Mucosa of gallbladder (tissue), 1 donor: ENCODE data around the gene COPZ1. TPM values are rescaled to one million over a fixed set of nuclear protein-coding genes. Genes with fewer than 3 reads are reported as not detected.
"Not testable (repeated sequence)": the region's sequence is repeated elsewhere in the genome, so short reads cannot be mapped to it uniquely, and the experiment has no call there.

Source experiments
- DNase-seq: peaks from one replicate; pipeline ENCODE4 v3.0.0-alpha.2; 2020; ENCODE audit warnings: low spot score
- total RNA-seq: library from RNA; stranded (reverse); gene quantifications from one replicate; pipeline ENCODE4 v1.2.1, GENCODE V29; 2021
- donor health status: DM: no; HTN: no; CAD: no.

The COPZ1 gene
- total RNA-seq, 1 donor from 2014 or later: 138 TPM

DNA sequence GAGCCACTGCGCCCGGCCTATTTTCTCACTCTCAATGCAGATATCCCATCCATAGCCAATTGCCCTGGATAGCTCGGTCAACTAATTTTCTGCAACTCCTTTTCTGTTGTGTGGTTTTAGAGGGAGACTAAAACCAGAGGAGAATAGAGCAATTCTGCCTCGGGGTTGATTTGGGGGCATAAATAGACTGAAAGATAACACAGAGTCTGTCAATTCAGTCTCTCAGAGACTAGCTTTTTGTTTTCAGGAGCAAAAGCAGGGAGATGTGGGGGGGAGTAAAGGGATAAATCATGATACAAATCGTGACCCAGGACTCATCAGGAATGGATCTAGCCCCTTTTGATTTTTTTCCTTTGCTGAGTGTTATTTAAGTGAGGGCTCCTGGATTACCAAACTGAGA, 6.5 kb downstream of the COPZ1 start:
- DNase-seq: no peak

- DNase-seq: no peak
These were observed 8.6 kb downstream of the COPZ1 start for GRCh38 chr12:54333420-54334034.

DNA sequence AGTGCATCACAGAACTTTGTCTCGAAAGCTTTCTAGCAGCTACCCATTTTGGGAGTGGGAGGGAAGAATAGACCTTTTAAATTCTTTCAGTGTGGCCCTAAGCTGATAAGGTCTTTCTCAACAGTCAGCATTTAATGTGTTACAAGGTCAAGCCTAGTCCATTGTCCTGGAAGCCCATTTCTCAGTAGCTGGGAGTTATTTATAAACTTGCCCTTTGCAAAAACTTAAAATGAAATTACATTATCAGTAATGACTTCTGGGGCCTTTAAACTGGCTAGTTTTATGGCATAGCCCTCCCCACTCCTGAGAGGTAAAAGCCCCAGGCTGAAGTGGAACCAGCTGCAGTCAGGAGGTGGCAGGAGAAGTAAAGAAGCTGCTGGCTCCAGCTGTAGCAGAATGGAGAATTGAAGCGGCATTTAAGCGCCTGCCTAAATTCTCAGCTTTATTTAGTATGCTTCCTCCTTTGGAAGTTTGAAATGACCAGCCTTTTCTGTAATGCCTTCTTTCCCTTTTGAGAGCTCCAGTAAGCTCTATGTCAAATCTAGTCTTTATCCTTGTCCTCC, 12.4 kb downstream of the COPZ1 start:
- DNase-seq: no peak

DNA sequence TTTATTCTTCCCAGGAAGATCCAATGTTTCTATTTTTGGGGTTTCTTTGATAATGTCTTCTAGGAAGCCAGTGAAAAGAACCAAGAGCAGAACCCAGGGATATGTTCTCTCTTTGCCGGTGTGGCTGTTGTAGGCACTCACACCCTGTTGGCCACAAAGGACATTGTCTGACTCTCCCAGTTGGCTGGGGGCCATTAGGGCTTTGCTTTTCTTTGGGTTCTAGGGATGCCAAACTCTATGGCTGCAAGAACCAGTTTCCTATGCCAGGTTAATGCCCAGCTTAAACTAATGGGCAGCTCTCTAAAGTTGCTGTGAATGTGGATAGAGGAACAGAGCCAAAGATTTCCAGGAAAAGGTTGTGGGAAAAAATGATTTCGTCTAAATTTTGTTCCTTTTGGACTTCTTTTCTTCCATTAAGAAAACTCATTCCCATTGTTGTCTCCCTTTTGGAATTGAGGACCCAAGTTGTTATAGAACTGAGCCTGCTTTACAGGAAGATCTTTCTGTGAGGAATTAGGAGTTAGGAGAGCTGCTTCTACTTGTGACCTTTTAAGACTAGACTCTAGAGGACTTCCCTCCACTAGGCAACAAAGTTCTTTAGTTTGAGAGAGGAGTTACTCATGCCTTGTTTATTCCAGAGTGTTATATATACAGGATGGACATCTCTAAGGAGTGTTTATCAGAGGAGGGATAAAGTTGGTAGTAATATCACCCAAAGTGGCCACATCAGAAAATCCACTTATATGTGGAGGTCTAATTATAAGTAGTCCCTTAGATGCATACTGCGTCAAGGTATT, 13.1 kb downstream of the COPZ1 start:
- no peak for DNase-seq

DNA sequence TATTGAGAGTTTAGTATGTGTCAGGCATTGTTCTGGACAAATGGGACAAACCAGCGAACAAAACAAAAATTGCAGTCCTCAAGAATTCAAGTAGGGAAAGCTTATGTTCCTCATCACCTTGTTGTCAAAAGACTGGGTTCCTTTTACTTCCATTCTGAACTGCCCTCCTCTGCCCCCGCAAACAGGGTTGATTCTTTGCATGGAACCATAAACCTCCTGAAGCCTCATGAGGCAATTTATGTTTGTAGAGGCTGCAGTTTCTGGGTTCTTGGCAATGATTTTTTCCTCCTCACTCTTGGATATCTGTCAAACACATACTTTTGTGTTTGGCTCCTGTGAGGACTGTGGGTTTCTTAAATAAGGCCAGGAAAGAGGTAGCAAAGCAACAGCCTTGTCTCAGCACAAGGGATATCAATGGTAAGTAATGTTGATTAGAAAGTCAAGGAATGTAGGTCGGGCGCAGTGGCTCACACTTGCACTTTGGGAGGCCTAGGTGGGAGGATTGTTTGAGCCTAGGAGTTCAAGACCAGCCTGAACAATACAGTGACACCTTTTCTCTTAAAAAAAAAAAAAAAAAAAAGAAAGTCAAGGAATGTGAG, 13.9 kb downstream of the COPZ1 start:
- no peak for DNase-seq

DNA sequence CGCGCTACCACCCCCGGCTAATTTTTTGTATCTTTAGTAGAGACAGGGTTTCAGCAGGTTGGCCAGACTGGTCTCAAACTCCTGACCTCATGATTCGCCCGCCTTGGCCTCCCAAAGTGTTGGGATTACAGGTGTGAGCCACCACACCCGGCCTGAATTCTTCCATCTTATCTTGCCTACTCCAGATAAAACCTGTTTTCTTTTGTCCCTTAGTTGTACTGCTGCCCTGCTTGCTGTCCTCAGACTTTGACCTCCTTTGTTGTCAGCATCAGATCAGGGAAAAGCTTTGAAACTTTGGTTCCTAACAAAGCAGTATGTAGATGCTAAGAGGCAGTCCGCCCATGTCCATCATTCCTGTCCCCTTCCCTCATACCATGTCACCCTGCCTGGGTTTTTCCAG, 15.9 kb downstream of the COPZ1 start:
- DNase-seq: no peak

GRCh38 chr12:54341378-54342300, 16.7 kb downstream of the COPZ1 start:
- no peak for DNase-seq

DNA sequence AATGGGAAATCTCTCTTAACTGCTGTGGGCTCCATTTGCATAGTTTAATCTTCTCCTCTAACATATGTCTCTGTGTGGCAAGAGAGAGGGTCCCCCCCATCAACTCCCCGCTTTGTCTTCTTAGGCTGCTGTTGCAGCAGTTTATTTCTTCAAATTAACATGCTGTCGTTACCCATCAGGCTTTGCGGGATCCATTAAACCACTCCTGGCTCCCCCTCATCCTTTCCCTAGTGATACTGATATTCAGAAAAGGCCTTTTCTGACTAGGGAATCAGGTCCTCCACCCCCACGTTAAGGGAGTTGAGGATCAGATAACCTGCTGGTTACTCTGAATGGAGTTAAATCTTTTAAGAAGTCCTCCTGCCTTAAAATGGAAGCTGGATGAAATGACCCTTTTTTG, 24.1 kb downstream of the COPZ1 start:
- DNase-seq: no peak

- DNase-seq: no peak
These were observed 24.7 kb downstream of the COPZ1 start for GRCh38 chr12:54349679-54350078.

- DNase-seq: no peak
These were observed 25.8 kb downstream of the COPZ1 start for GRCh38 chr12:54350743-54351142.

GRCh38 chr12:54351341-54351740, 26.4 kb downstream of the COPZ1 start:
- no peak for DNase-seq

GRCh38 chr12:54352022-54352531, 27.1 kb downstream of the COPZ1 start:
- no peak for DNase-seq

DNA sequence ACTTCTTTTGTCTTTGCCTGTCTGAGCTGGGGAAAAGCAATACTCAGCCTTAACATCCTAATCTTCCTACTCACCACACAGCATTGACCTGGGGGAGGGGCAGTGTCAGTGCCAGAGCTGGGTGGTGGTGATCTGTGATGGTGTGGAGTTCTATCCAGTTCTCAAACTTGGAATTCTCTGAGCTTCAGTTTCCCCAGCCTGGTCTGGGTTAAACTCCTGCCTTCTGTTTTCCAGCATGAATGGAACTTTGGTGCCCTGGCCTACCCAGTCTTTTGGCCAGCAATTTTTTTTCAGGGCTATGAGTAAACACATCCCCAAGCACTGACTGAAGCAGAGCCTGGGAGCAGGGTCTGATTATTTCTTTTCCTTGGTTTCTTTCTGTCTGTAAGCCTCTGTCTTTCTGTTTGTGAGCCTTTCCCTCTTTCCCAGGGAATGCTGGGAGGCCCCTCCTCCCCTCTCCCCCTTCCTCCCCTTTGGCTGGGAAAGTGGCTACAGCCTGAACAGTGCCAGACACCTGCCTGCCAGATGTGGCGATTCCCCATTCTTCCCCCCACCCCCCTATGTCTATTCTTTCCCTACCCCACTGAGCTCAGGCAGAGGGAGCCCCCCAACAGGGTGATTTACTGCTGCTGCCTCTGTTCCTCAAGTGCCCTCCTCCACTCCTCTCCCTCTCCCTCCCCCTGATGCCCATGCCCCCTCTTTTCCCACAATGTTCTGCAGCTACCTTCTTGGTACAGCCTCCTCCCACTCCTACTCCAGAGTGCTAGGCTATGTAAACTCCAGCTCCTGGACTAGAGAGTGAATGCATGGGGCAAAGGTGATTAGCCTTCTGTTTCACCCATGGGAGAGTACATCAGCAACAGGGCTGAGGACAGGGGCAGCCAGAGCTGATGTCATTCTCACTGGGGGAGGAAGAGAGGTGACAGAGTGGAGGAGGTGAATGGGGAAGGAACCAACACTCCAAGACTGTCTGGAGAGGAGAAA, 28.3 kb downstream of the COPZ1 start:
- DNase-seq: no peak

DNA sequence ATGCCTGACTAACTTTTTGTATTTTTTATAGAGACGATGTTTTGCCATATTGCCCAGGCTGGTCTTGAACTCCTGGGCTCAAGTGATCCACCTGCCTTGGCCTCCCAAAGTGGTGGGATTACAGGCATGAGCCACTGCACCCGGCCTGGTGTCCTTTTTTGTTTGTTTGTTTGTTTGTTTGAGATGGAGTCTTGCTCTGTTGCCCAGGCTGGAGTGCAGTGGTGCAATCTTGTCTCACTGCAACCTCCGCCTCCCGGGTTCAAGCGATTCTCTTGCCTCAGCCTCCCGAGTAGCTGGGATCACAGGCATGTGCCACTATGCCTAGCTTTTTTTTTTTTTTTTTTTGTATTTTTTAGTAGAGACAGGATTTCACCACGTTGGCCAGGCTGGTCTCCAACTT, 29.3 kb downstream of the COPZ1 start:
- not testable (repeated sequence) for DNase-seq

- DNase-seq: no peak
These were observed 30.3 kb downstream of the COPZ1 start for GRCh38 chr12:54355104-54355815.

- no peak for DNase-seq
These were observed 31.3 kb downstream of the COPZ1 start for GRCh38 chr12:54356228-54356627.

DNA sequence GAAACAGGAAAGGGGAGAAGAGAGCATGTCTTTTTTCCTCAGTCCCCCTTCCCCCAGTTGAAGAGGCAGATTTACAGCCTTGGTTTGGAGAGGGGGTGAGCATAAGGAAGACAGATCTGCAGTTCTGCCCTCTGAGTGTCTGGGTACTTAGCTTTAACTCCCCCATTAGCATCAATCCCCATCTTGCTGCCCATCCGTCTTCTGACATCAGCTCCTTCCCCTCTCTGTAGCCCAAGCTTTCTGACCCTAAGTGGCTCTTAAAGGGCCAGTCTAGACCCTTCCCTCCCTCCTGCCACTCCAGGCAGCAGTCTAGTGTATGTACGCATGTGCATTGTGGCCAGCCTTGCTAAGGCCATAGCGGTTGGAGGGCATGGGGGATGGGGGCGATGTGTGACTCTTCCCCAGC, 32.0 kb downstream of the COPZ1 start:
- DNase-seq: no peak

DNA sequence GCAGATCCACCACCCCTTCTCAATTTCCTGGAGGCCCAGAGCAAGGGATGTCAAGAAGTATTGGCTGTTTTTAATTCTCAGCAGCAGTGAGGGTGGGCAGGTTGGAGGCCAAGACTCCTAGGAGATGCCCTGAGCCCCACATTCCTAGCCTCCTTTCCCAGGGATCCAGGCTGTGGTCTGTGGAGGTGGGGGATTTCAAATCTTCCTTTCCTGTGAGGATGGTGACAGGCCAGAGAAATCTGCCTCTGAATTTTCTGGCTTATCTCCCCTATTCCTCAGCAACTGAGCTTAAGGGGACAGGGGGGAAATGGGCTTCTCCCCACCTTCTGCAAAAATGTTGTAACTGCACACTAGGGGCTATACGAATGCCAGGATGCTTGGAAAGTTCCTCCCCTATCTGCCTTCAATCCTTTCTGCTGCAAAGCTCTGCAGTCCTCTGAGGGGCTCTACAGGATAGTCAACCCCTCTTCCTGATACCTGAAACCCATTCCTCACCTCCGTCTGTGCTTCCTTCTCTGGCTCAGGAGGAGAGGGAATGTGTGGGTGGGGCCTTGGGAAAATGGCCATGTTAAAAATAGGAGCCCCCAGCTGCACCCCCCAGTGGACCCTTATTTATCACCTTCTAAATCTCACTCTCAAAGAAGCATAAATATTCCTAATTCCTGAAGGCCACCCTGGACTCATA, 32.7 kb downstream of the COPZ1 start:
- no peak for DNase-seq
